Adrenal gland (tissue), 5 donors: Measurements from ENCODE around the gene ANK2.

Experiments used
- POLR2A ChIP-seq, 2 donors: fragments of 450-650 bp; IDR thresholded peaks; one replicate each; pipeline ENCODE4 v1.6.1; 2017; ENCODE audit warnings: antibody characterized with exemption in 2 of 2, mild to moderate bottlenecking in 2 of 2, moderate library complexity in 1 of 2
- TF ChIP-seq, protein P1 (sequence below), 6 experiments: fragments of 450-650 bp in 4 of 6; fragments of 200-600 bp in 2 of 6; sonication (generic) in 1 of 6; IDR thresholded peaks; 1 replicate in 5 of 6; 2 replicates in 1 of 6; pipeline versions ENCODE4 v1.5.1 to v1.8.0; 2016 to 2021; ENCODE audit warnings: antibody characterized with exemption in 6 of 6, mild to moderate bottlenecking in 2 of 6, moderate library complexity in 1 of 6
- donor health status: DM: no; HTN: no; CAD: no.

DNA sequence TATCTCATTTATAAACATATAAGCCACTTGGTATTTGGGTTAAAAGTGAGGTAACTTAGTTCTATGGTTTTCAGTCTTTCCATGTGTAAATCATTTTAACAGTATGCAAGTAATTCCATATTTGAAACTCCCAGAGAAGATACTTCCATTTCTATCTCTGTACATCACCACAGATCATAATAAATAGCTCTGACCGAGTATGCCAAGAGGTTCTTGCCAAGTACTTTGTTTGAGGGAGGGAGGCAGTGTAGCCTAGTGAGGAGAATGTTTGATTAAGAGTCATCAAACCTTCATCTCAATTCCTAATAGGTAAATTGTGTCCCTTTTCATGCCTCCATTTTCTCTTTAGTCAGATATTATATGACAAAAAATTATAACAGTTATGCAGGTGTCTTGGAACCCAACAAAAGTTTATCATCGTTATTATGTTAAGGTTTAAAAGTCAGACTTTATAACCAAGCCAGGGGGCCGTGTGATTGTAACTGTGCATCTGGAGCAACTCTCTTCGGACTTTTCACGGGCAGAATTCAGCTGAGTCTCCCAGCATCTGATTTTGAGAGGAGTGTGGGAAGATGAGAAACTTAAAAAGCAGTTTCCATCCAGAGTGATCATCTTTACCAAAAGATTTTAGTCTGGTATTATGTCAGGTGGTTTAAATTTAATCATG lies 123.8 kb downstream of the ANK2 start:
- TF ChIP-seq, protein P1, sequence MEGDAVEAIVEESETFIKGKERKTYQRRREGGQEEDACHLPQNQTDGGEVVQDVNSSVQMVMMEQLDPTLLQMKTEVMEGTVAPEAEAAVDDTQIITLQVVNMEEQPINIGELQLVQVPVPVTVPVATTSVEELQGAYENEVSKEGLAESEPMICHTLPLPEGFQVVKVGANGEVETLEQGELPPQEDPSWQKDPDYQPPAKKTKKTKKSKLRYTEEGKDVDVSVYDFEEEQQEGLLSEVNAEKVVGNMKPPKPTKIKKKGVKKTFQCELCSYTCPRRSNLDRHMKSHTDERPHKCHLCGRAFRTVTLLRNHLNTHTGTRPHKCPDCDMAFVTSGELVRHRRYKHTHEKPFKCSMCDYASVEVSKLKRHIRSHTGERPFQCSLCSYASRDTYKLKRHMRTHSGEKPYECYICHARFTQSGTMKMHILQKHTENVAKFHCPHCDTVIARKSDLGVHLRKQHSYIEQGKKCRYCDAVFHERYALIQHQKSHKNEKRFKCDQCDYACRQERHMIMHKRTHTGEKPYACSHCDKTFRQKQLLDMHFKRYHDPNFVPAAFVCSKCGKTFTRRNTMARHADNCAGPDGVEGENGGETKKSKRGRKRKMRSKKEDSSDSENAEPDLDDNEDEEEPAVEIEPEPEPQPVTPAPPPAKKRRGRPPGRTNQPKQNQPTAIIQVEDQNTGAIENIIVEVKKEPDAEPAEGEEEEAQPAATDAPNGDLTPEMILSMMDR (IDR thresholded peaks at IDR 0.05) = no peak
- TF ChIP-seq POLR2A (IDR thresholded peaks at IDR 0.05) = no peak
